ENCODE results near the gene SCRN2.

SCRN2 gene

GRCh38 chr17:47819475-47819874, 21.6 kb downstream of the SCRN2 start:
- no peak for DNase-seq

GRCh38 chr17:47818002-47818695, 22.9 kb downstream of the SCRN2 start:
- no peak for DNase-seq

GRCh38 chr17:47816947-47817346, 24.1 kb downstream of the SCRN2 start:
- DNase-seq: no peak

GRCh38 chr17:47816111-47816735, 24.9 kb downstream of the SCRN2 start:
- no peak for DNase-seq

GRCh38 chr17:47815106-47815918, 25.8 kb downstream of the SCRN2 start:
- no peak for DNase-seq

- DNase-seq: no peak
Observed at GRCh38 chr17:47813512-47814031, 27.5 kb downstream of the SCRN2 start.

GRCh38 chr17:47813077-47813476, 28.0 kb downstream of the SCRN2 start:
- no peak for DNase-seq

- no peak for DNase-seq
Observed at GRCh38 chr17:47812146-47812920, 28.7 kb downstream of the SCRN2 start.

- no peak for DNase-seq
Observed at GRCh38 chr17:47811709-47812108, 29.4 kb downstream of the SCRN2 start.

GRCh38 chr17:47810901-47811635, 30.0 kb downstream of the SCRN2 start:
- no peak for DNase-seq

GRCh38 chr17:47810200-47810821, 30.8 kb downstream of the SCRN2 start:
- no peak for DNase-seq

GRCh38 chr17:47808830-47809480, 32.1 kb downstream of the SCRN2 start:
- DNase-seq: no peak

GRCh38 chr17:47808036-47808829, 32.8 kb downstream of the SCRN2 start:
- DNase-seq: no peak

- no peak for DNase-seq
Observed at GRCh38 chr17:47807421-47807820, 33.7 kb downstream of the SCRN2 start.

- DNase-seq: no peak
Observed at GRCh38 chr17:47806913-47807255, 34.2 kb downstream of the SCRN2 start.

- no peak for DNase-seq
Observed at GRCh38 chr17:47806026-47806912, 34.8 kb downstream of the SCRN2 start.

GRCh38 chr17:47804461-47804860, 36.6 kb downstream of the SCRN2 start:
- no peak for DNase-seq

- DNase-seq: no peak
Observed at GRCh38 chr17:47803751-47804150, 37.3 kb downstream of the SCRN2 start.

- DNase-seq: no peak
Observed at GRCh38 chr17:47803201-47803600, 37.9 kb downstream of the SCRN2 start.
